ENCODE data around the gene MBNL1. TPM values are rescaled to one million over a fixed set of nuclear protein-coding genes. Genes with fewer than 3 reads are reported as not detected.

MBNL1 gene
- total and polyA plus RNA-seq, 2 of the 13 experiments (the other 11 are each of a cell fraction or from before 2014, with no cell fraction given) = 27.1 to 55.4 TPM

DNA sequence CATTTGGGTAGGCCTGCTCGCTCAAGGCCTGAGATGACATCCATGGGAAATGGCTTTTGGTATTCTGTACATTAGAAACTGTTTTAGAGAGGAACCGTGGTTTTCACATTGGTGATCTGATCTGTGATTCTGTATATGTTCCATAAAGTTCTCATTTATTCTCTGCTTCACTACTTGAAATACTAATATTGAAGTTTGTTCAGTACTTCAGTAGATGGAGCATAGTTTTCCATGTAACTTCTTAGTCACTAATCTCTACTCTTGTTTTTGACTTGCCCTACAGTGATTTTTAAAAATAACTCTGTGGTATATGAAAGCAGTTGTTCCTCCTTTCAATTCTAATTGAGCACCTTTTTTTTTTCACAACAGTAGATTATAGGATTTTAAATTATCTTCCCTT lies 66.5 kb downstream of the MBNL1 start:
- Histone ChIP-seq H3K9me3 (ENCODE audit: low read length) (no peaks in the 10 kb centered on the region), H3K4me3 (replicated peaks in 1 of 3; ENCODE audit: insufficient read depth in 1 of 3, low read depth in 2 of 3, low read length in 3 of 3) (no peak overlapping the region), H3K4me2 (ENCODE audit: low read depth, low read length) (no peak overlapping the region), H4K20me1 (ENCODE audit: insufficient read depth, low read length) (no peaks in the 10 kb centered on the region; the same call in 1 of the 2 replicates), H3K4me1 (ENCODE audit: insufficient read depth, low read length) (peaks cover 10% of the 10 kb centered on the region), H3K9ac (ENCODE audit: insufficient read depth, low read depth, low read length) (no peak overlapping the region), H2AFZ (ENCODE audit: low read length) (no peak overlapping the region), H3K27ac (ENCODE audit: extremely low read length, insufficient read depth, low read length) (no peak overlapping the region), H3K79me2 (ENCODE audit: insufficient read depth, low read length) (peaks cover 32% of the 10 kb centered on the region), H3K36me3 (replicated peaks in 1 of 2; ENCODE audit: control insufficient read depth in 1 of 2, insufficient read depth in 2 of 2, low read length in 2 of 2) (peaks cover 6 to 10% of the 10 kb centered on the region in 2 experiments), H3K27me3 (ENCODE audit: control insufficient read depth in 1 of 2, insufficient read depth in 2 of 2, low read length in 2 of 2) (no peaks in the 10 kb centered on the region)
- DNase-seq (ENCODE audit: low spot score) (no peak), ATAC-seq (no peak), FAIRE-seq (no peak)
- intact Hi-C loops (cut with micrococcal nuclease; ENCODE audit: unreplicated experiment) = no loop called here
- no peak for TF ChIP-seq ZNF644 (CRISPR knock-in tag; IDR thresholded peaks at IDR 0.05; ENCODE audit: low read depth)
- TF ChIP-seq CBX5 (CRISPR knock-in tag; IDR thresholded peaks at IDR 0.05; ENCODE audit: borderline replicate concordance) = no peak
- TF ChIP-seq, protein P1, sequence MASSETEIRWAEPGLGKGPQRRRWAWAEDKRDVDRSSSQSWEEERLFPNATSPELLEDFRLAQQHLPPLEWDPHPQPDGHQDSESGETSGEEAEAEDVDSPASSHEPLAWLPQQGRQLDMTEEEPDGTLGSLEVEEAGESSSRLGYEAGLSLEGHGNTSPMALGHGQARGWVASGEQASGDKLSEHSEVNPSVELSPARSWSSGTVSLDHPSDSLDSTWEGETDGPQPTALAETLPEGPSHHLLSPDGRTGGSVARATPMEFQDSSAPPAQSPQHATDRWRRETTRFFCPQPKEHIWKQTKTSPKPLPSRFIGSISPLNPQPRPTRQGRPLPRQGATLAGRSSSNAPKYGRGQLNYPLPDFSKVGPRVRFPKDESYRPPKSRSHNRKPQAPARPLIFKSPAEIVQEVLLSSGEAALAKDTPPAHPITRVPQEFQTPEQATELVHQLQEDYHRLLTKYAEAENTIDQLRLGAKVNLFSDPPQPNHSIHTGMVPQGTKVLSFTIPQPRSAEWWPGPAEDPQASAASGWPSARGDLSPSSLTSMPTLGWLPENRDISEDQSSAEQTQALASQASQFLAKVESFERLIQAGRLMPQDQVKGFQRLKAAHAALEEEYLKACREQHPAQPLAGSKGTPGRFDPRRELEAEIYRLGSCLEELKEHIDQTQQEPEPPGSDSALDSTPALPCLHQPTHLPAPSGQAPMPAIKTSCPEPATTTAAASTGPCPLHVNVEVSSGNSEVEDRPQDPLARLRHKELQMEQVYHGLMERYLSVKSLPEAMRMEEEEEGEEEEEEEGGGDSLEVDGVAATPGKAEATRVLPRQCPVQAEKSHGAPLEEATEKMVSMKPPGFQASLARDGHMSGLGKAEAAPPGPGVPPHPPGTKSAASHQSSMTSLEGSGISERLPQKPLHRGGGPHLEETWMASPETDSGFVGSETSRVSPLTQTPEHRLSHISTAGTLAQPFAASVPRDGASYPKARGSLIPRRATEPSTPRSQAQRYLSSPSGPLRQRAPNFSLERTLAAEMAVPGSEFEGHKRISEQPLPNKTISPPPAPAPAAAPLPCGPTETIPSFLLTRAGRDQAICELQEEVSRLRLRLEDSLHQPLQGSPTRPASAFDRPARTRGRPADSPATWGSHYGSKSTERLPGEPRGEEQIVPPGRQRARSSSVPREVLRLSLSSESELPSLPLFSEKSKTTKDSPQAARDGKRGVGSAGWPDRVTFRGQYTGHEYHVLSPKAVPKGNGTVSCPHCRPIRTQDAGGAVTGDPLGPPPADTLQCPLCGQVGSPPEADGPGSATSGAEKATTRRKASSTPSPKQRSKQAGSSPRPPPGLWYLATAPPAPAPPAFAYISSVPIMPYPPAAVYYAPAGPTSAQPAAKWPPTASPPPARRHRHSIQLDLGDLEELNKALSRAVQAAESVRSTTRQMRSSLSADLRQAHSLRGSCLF (CRISPR knock-in tag; IDR thresholded peaks at IDR 0.05; ENCODE audit: borderline replicate concordance) = no peak
- TF ChIP-seq, protein P2, sequence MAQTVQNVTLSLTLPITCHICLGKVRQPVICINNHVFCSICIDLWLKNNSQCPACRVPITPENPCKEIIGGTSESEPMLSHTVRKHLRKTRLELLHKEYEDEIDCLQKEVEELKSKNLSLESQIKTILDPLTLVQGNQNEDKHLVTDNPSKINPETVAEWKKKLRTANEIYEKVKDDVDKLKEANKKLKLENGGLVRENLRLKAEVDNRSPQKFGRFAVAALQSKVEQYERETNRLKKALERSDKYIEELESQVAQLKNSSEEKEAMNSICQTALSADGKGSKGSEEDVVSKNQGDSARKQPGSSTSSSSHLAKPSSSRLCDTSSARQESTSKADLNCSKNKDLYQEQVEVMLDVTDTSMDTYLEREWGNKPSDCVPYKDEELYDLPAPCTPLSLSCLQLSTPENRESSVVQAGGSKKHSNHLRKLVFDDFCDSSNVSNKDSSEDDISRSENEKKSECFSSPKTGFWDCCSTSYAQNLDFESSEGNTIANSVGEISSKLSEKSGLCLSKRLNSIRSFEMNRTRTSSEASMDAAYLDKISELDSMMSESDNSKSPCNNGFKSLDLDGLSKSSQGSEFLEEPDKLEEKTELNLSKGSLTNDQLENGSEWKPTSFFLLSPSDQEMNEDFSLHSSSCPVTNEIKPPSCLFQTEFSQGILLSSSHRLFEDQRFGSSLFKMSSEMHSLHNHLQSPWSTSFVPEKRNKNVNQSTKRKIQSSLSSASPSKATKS (CRISPR knock-in tag; IDR thresholded peaks at IDR 0.05) = no peak
- TF ChIP-seq ZBTB42 (CRISPR knock-in tag; IDR thresholded peaks at IDR 0.05) = no peak
- no peak for TF ChIP-seq ZFY (CRISPR knock-in tag; IDR thresholded peaks at IDR 0.05)
- no peak for TF ChIP-seq KAT2B (IDR thresholded peaks at IDR 0.05; ENCODE audit: borderline replicate concordance, low read depth, low read length)
- TF ChIP-seq, protein P3, sequence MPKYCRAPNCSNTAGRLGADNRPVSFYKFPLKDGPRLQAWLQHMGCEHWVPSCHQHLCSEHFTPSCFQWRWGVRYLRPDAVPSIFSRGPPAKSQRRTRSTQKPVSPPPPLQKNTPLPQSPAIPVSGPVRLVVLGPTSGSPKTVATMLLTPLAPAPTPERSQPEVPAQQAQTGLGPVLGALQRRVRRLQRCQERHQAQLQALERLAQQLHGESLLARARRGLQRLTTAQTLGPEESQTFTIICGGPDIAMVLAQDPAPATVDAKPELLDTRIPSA (CRISPR knock-in tag; IDR thresholded peaks at IDR 0.05; ENCODE audit: borderline replicate concordance) = no peak
- no peak for TF ChIP-seq NCOA2 (CRISPR knock-in tag; IDR thresholded peaks at IDR 0.05)
- TF ChIP-seq BHLHE40 (IDR thresholded peaks at IDR 0.05; ENCODE audit: low read length) = no peak
- TF ChIP-seq ZNF451 (CRISPR knock-in tag; IDR thresholded peaks at IDR 0.05) = no peak
- no peak for TF ChIP-seq ZSCAN31 (CRISPR knock-in tag; IDR thresholded peaks at IDR 0.05; ENCODE audit: low read depth)
- TF ChIP-seq ZNF160 (CRISPR knock-in tag; IDR thresholded peaks at IDR 0.05) = no peak
- no peak for TF ChIP-seq HNRNPUL1 (IDR thresholded peaks at IDR 0.05; ENCODE audit: low read depth, low read length)
- no peak for TF ChIP-seq MTA3 (CRISPR knock-in tag; IDR thresholded peaks at IDR 0.05)
- TF ChIP-seq ZNF24 (IDR thresholded peaks at IDR 0.05) = no peak
- TF ChIP-seq ZNF12 (CRISPR knock-in tag; IDR thresholded peaks at IDR 0.05) = no peak
- TF ChIP-seq HHEX (CRISPR knock-in tag; IDR thresholded peaks at IDR 0.05) = no peak
- ChIA-PET CTCF (ENCODE audit: low intra/inter-chr PET ratio, low total read pairs) (no interaction called here), POLR2A (no interaction called here)
- BruUV-seq (replicated peaks) = no TSS peak
- WGBS (ENCODE audit: low lambda C conversion rate) = 100% methylated on average over 2 of the region's 2 CpGs
- in situ Hi-C loops (cut with HindIII; ENCODE audit: extremely low pct_ligation_motif_present, low pct_unique_long_range_greater_than_20kb) = no loop called here
